Stimulated activated memory B cell treated with anti-CD40 and anti-IgM and Interleukin-4, amounts not matched to agents 10 μg/mL and 1 μg/mL and 100 μg/mL, for 72 hours (primary cell): ENCODE measurements around the gene SIPA1L2.
"Not testable (repeated sequence)": the region's sequence is repeated elsewhere in the genome, so short reads cannot be mapped to it uniquely, and the experiment has no call there.

Experiments used
- ATAC-seq: fragments of 150-1000 bp; cut with Tn5 transposase; 2 replicates; pipeline ENCODE4 v1.10.0; 2021
- H3K27ac Mint-ChIP-seq: one replicate; pipeline ENCODE4 v1.8.0; 2022; ENCODE audit warnings: mild to moderate bottlenecking, mixed read lengths
- H3K27me3 Mint-ChIP-seq: one replicate; pipeline ENCODE4 v1.8.0; 2022; ENCODE audit warnings: mixed read lengths
- H3K36me3 Mint-ChIP-seq: one replicate; pipeline ENCODE4 v1.8.0; 2022; ENCODE audit warnings: mixed read lengths
- H3K4me1 Mint-ChIP-seq: one replicate; pipeline ENCODE4 v1.8.0; 2022; ENCODE audit warnings: mixed read lengths
- H3K4me3 Mint-ChIP-seq: one replicate; pipeline ENCODE4 v1.8.0; 2022; ENCODE audit warnings: mild to moderate bottlenecking, moderate library complexity, mixed read lengths
- H3K9me3 Mint-ChIP-seq: one replicate; pipeline ENCODE4 v1.8.0; 2022; ENCODE audit warnings: mixed read lengths

The SIPA1L2 gene

DNA sequence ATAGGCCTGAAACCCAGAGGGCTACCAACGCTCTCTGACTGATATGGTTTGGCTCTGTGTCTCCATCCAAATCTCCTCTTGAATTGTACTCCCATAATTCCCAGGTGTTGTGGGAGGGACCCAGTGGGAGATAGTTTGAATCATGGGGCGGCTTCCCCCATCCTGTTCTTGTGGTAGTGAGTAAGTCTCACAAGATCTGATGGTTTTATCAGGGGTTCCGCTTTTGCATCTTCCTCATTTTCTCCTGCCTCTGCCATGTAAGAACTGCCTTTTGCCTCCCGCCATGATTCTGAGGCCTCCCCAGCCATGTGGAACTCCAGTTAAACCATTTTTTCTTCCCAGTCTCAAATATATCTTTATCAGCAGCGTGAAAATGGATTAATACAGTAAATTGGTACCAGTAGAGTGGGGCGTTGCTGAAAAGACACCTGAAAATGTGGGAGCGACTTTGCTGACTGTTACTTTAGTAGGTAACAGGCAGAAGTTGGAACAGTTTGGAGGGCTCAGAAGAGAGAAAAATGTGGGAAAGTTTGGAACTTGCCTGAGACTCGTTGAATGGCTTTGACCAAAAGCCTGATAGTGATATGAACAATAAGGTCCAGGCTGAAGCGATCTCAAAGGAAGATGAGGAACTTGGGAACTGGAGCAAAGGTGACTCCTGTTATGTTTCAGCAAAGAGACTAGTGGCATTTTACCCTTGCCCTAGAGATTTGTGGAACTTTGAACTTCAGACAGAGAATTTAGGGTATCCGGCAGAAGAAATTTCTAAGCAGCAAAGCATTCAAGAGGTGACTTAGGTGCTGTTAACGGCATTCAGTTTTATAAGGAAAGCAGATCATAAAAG is 18.8 kb downstream of the SIPA1L2 start:
- not testable (repeated sequence) for H3K4me1 Mint-ChIP-seq, H3K27ac Mint-ChIP-seq, H3K4me3 Mint-ChIP-seq, H3K9me3 Mint-ChIP-seq, ATAC-seq, H3K27me3 Mint-ChIP-seq, H3K36me3 Mint-ChIP-seq

DNA sequence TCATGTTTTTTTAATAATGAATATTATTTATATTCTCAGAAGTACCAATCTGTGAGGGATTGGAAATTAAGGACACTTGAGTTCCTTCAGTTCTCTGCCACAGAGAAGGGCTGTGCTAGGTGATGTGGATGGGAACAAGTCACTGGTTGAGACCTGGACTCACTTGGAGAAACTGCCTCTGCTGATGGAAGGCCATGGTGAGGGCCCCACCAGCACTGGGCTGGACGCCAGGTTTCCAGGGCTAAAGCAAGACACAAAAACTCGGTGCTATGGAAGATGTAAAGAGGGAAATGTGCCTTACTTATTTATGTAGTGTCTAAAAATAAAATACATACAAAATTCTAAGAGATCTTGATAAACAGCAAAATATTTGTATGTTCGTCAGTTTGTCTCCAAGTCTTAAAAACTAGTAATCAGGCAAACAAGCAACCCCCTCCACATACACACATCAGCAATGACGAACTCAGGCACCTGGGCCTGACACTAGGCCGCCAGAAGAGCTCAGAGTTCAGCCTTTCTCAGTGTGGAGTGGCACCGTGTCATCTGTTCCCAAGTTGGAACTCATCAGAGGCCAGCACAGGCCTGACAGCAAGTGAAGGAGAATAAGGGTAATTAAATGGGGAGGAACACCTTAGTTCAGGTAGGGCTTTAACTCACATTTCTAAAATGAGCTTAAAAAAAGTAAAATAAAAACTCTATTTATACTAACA is 19.6 kb downstream of the SIPA1L2 start:
- Mint-ChIP-seq H3K4me1 (no peaks in the 10 kb centered on the region), H3K36me3 (no peaks in the 10 kb centered on the region), H3K4me3 (no peak overlapping the region), H3K9me3 (no peaks in the 10 kb centered on the region), H3K27ac (no peak overlapping the region), H3K27me3 (peaks cover 7% of the 10 kb centered on the region)
- ATAC-seq, result no peak

DNA sequence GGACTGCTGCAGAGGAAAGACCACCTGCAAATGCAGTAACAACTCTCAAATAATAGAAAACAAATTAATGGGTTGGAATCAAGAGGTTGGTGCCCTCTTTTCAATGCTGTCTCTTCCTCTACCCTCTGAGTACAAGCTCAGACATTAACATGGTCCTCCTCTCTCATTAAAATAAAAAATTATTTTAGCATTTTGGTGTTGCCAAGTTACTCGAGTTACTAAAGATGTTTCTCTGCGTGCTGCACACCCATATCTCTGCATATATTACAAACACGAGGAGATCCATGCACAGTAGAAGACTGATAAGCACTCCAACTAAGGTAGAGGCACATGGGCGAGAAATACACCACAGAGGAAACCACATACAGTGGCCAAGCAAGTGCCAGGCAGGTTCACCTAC is 21.5 kb downstream of the SIPA1L2 start:
- Mint-ChIP-seq H3K9me3 (no peaks in the 10 kb centered on the region), H3K4me3 (no peak overlapping the region), H3K27me3 (no peaks in the 10 kb centered on the region), H3K4me1 (no peaks in the 10 kb centered on the region), H3K36me3 (no peaks in the 10 kb centered on the region), H3K27ac (no peak overlapping the region)
- no peak for ATAC-seq

DNA sequence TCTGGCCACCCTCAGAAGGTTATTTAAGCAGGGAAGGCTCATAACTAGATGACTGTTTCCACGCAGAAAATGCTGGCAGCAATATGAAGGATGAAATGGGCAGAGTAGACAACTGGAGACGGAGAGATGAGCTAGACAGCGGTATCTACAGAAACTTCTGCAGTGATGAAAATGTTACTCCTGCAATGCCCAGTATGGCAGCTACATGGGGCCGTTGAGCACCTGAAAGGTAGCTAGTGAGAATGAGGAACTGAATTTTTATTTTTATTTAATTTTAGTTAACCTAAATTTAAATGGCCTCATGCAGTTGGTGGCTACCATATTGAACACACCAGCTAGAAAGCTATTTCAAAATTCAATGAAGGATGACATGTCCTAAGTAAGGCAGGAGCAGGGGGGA is 27.3 kb downstream of the SIPA1L2 start:
- ATAC-seq, result no peak
- no peak overlapping the region for H3K27ac Mint-ChIP-seq
- no peaks in the 10 kb centered on the region for H3K36me3 Mint-ChIP-seq
- H3K9me3 Mint-ChIP-seq, result no peaks in the 10 kb centered on the region
- no peaks in the 10 kb centered on the region for H3K27me3 Mint-ChIP-seq
- H3K4me3 Mint-ChIP-seq, result no peak overlapping the region
- no peaks in the 10 kb centered on the region for H3K4me1 Mint-ChIP-seq

DNA sequence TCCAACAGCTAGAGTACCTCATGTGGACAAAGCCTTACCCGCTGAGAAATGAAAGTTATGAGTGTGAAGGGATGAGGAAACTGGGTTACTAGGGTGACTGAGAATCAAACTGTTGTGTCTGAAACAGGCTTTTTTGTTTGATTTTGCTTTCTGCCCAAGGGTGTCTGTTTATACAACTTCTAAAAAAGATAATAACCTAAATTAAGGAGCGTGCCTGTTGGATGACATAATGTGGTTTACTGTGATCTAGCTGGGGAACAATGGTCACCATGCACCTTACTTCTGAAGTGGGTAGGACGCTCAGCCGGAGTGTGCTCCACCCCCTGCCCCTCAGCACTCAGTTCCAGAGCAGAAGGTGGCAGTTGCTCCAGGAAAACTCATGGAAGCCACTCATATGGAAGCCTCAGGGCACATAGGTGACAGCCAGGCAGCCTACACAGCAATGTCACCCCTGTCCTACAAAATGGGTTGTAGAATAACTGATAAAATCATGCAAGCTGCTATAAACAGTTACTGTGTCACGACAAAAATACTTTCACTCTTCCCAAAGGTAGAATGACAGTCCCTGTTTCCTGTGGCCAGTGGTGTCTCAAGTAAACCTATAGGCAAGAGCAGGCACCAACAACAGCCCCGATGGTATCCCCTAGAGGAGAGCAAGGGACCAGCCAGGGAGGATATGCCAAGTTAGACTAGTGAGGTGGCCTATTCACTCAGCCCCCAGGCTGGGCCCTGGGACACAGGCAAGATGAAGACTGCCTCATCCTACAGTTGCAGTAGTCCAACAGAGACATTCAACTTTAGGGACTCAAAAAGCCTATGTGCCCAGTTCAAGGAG is 29.3 kb downstream of the SIPA1L2 start:
- H3K4me1 Mint-ChIP-seq, result peaks cover 7% of the 10 kb centered on the region
- H3K36me3 Mint-ChIP-seq, result no peaks in the 10 kb centered on the region
- H3K4me3 Mint-ChIP-seq, result no peak overlapping the region
- no peak overlapping the region for H3K27ac Mint-ChIP-seq
- ATAC-seq, result no peak
- H3K27me3 Mint-ChIP-seq, result no peaks in the 10 kb centered on the region
- H3K9me3 Mint-ChIP-seq, result no peaks in the 10 kb centered on the region

DNA sequence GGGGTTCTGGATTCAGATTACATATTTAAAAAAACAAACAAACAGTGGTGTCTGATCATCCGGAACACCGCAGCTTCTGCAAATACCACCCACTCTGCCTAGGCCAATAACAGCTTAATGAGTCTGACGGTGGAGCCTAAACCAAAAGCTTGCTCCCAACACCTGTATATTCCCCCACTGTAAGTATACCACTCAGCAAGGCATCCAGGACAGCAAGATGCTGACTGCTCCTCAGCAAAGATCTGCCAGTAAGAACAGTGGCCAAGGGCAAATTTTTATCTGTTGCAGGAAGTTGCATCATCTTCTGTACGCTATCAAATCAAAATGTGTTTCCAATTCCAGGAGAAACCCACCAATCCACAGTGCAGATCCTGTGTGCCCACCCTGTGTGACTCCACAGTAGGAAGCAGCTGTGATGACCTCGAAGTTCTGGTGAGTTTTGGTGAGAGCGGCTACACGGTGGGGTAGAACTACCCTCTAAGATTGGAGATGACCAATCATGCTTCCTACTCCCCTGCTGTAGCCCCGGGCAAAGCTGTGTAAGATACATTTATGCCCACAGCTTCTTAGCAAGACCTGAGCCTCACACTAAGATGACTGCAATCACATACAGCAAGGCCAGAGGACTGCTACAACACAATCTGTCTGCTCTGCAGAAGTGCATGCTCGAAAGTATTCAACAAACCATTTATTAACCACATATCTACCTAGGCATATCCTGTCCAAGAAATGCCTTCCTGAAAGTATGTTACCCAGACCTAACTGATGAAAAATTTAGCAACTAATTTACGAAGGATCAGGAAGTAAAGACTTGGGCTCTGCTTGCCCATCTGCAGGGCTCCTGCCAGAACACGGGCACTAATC is 30.5 kb downstream of the SIPA1L2 start:
- peak; percentile 40 for ATAC-seq
- H3K4me3 Mint-ChIP-seq, result no peak overlapping the region

DNA sequence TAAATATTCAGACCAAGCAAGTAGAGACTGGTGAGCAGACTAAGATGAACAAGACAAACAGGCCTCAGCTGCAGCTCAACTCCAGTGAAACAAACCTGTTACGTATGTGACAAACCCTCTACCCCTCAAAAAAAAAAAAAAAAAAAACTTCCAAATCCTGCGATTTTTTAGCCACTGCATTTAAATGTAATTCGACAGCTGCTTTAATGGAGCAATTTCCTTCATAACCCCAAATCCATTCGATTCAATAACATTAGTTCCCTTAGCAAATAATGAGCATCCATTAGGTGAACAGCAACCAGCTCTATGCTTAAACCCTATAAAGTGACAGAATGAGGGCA is 31.1 kb downstream of the SIPA1L2 start:
- no peak overlapping the region for H3K4me3 Mint-ChIP-seq
- no peak for ATAC-seq
- no peaks in the 10 kb centered on the region for H3K9me3 Mint-ChIP-seq
- H3K27ac Mint-ChIP-seq, result no peak overlapping the region
- H3K36me3 Mint-ChIP-seq, result no peaks in the 10 kb centered on the region
- H3K4me1 Mint-ChIP-seq, result peaks cover 7% of the 10 kb centered on the region
- no peaks in the 10 kb centered on the region for H3K27me3 Mint-ChIP-seq

More for the DNA sequence above, 30.5 kb downstream of the SIPA1L2 start:
- Mint-ChIP-seq H3K27ac (no peak overlapping the region), H3K9me3 (no peaks in the 10 kb centered on the region), H3K4me1 (peaks cover 7% of the 10 kb centered on the region), H3K27me3 (no peaks in the 10 kb centered on the region), H3K36me3 (no peaks in the 10 kb centered on the region)

DNA sequence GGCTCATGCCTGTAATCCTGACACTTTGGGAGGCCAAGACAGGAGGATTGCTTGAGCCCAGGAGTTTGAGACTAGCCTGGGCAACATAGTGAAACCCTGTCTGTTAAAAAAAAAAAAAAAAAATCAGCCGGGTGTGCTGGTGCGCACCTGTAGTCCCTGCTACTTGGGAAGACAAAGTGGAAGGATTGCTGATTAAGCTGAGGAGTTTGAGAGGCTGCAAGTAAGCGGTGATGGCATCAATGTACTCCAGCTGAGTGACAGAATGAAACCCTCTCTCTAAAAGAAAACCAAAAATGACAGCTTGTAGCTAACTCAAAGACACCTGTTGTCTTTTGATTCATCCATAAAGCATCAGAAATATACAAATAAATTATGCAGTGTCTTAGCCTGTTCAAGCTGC is 31.8 kb downstream of the SIPA1L2 start:
- Mint-ChIP-seq H3K4me3 (no peak overlapping the region), H3K36me3 (no peaks in the 10 kb centered on the region), H3K9me3 (no peaks in the 10 kb centered on the region), H3K4me1 (peaks cover 7% of the 10 kb centered on the region), H3K27ac (no peak overlapping the region), H3K27me3 (no peaks in the 10 kb centered on the region)
- ATAC-seq, result no peak

DNA sequence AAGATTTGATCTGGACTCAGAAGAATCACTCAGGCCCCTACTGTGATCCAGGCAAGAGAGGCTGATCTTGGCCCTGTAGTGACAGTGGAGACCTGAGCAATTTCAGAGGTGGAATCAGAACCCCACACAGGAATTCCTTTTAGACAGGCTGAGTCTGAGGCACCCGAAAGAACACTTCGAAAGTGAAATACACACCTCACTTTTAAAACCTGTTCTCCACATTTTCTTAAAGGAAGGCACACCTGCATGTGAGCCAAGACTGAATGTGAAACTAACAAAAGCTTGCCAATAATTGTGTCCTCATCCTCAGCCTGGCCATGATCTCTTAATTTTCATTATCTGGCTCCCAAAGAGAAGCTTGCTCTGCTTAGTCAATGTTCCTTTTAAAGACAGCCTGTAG is 32.2 kb downstream of the SIPA1L2 start:
- H3K4me3 Mint-ChIP-seq, result no peak overlapping the region
- H3K9me3 Mint-ChIP-seq, result no peaks in the 10 kb centered on the region
- no peak overlapping the region for H3K27ac Mint-ChIP-seq
- ATAC-seq, result no peak
- H3K27me3 Mint-ChIP-seq, result no peaks in the 10 kb centered on the region
- peaks cover 7% of the 10 kb centered on the region for H3K4me1 Mint-ChIP-seq
- no peaks in the 10 kb centered on the region for H3K36me3 Mint-ChIP-seq

DNA sequence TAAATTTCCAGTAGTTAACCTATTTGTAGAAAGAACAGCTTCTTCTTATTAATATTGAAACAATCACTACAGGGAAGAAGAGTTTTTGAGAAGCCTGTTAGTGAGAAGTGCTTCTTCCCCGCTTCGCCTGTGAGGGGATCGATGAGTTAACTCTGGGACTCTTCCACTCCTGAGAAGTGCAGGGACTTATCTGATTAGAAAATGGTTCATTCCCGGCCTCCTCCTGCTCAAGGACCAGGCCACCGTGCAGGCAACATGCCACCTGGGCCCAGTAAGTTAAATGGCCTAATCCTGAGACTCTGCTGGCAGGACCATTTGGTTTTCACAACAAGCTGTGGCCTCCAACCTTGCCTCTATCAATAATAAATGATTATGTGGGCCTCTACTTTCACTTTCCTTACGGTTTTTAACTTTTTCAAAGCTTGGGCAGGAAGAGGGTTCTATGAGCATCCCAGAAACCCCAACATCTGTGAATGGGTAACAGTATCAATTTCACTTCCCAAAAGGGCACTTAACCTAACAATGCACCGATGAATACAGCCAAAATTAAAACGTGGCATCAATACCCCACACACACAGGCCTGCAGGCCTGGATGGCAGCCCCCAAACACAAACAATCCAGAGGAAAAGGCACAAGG is 33.1 kb downstream of the SIPA1L2 start:
- Mint-ChIP-seq H3K9me3 (no peaks in the 10 kb centered on the region), H3K27me3 (no peaks in the 10 kb centered on the region), H3K36me3 (no peaks in the 10 kb centered on the region), H3K27ac (no peak overlapping the region), H3K4me3 (no peak overlapping the region), H3K4me1 (peaks cover 7% of the 10 kb centered on the region)
- ATAC-seq, result no peak

DNA sequence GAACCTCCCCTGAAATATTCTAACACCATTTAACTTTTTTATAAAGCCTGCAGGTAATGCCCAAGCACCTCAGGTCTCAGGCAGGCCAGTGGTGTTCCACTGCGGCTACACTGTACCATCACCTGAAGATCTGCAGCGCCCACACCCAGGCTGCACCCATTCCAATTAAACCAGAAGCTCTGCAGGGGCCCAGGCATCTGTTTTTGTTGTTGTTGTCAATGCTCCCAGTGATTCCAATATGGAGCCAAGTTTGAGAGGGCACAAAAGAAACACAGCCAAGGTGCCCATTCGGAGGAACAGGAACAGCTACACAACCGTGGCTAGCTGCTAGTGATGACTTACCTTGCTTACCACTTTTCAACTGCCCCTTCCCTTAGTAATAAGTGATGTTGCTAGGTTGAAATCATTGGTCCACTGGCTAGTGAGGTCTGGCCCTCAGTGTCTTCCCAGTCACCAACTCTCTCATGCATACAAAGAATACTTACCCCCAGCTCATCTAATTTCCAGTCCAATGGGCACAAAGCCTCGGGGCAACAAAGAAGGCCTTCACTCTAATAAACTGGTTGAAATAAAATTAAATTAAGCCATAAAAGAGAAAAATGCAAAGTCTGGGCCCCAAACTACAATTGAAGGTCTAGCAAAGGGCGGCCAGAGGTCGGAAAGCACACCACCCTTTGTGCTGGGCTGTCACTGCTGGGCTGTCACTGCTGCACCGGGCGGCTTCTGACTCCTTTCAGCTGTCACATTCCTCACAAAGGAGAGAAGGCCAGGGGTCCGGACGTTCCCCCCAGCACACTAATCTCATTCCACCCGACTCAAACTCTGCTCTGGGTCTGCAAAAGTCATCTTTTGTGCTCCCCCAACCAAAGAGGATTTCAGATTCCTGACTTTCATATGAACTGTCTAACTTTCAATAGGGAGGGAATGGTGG is 34.9 kb downstream of the SIPA1L2 start:
- Mint-ChIP-seq H3K36me3 (no peaks in the 10 kb centered on the region), H3K4me3 (no peak overlapping the region), H3K4me1 (peaks cover 16% of the 10 kb centered on the region), H3K9me3 (no peaks in the 10 kb centered on the region), H3K27me3 (no peaks in the 10 kb centered on the region), H3K27ac (no peak overlapping the region)
- ATAC-seq, result no peak

DNA sequence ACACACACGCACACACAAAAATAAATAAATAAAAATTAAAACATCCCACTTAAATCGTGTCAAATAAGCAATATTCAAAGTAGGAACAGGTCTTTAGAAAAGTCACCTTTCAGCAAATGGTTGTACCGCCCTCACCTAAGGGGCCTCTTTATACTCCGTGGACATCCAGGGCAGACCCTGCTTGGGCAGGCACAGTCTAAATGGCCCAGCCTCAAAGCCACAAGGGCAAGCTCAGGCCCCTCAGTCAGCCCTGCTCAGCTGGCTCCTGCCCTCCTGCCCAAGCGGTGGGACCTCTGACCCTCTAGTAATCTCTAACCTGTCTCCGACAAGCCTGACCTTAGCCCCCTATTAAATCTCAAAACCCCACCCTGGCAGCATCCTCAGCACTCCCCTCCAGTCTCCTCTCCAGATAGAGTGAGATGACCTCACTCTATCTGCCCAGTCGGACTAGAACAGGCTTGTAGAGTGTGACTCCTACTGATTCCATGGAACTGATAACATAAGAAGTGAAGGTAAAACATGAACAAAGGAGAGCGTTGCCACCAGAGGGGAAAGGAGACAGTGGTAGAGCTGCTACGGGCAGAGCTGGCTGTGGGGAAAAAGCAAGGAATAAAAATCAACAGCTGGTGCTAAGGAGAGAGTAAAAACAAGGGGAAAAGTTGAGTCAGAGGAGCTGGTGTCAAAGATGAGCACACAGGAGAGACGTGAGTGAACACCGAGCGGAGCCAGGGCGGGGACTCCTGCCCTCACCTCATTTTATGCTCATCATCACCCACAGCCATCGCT is 36.0 kb downstream of the SIPA1L2 start:
- no peaks in the 10 kb centered on the region for H3K36me3 Mint-ChIP-seq
- H3K9me3 Mint-ChIP-seq, result no peaks in the 10 kb centered on the region
- no peaks in the 10 kb centered on the region for H3K27me3 Mint-ChIP-seq
- no peak overlapping the region for H3K4me3 Mint-ChIP-seq
- no peak overlapping the region for H3K27ac Mint-ChIP-seq
- peaks cover 25% of the 10 kb centered on the region for H3K4me1 Mint-ChIP-seq
- no peak for ATAC-seq

DNA sequence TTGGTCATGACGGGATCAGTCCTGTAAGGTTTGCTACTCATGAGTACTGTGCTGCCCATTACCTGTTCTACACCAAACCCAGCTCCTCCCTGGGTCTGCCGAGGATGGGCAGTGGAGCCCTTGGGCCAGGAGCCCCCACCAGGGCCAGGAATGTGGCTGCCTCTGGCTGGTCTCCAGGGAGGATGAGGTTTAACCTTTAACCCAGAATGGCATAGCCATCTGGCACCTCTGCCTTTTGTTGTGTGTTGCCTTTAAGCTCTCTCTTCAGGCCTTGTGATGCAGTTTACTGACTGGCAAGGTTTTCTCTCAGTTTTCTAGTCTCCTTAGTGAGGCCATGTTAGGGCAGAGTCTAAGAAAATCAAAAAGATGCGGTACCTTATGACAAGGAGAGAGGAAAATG is 38.6 kb downstream of the SIPA1L2 start:
- peaks cover 5% of the 10 kb centered on the region for H3K9me3 Mint-ChIP-seq
- no peak overlapping the region for H3K27ac Mint-ChIP-seq
- H3K36me3 Mint-ChIP-seq, result no peaks in the 10 kb centered on the region
- peaks cover 17% of the 10 kb centered on the region for H3K4me1 Mint-ChIP-seq
- peak; percentile 39 for ATAC-seq
- no peaks in the 10 kb centered on the region for H3K27me3 Mint-ChIP-seq
- H3K4me3 Mint-ChIP-seq, result no peak overlapping the region
